Activated T-helper 1 cell treated with Interleukin-2 at 50 U/mL for 16 hours (primary cell): Measurements from ENCODE around the gene UROC1.
A peak's percentile ranks its signal among the peaks of the same experiment; 100 is the strongest.

ENCODE experiments used
- DNase-seq: peaks from one replicate; pipeline ENCODE4 v3.0.0-alpha.2; 2020; ENCODE audit warnings: low read depth

The UROC1 gene

DNA sequence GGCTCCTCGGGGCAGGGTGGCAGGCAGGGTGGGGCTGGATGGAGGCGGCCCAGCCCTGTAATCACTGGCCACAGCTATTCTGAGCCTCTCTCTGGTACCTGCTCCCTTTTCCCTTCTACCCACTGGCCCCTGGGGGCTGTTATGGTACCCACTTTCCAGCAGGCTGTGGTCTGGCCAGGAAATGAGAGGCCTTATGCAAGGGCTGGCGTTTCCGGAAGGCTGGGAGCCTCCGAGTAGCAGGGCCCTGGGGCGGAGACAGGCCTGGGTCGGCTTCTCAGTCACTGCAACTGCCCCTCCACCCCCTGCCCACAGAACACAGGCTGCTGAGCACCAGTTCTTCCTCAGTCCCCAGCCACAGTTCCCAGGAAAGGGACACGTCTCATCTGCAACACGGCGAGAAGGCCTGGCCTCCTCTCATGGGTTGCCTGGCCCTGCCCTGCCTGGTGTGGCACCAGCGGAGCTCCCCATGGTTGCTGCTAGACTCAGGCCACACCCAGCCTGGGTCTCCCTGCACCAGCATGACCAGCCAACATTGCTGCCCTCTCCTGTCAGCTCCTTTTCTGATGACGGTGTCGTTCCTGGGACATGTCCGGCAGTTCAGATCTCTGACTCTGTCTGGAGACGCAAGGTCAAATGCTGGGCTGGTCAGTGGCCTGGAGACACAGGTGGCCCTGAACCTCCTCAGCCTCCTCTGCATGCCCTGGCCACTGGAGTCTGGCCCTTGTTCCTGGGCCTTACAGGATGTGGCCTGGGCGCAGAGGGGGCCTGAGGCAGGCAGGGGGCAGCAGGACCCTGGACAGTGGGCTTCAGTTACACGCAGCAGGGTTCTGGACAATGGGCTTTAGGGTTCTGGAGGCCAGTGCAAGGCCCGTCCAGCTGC, 12.8 kb upstream of the UROC1 start:
- no peak for DNase-seq

DNA sequence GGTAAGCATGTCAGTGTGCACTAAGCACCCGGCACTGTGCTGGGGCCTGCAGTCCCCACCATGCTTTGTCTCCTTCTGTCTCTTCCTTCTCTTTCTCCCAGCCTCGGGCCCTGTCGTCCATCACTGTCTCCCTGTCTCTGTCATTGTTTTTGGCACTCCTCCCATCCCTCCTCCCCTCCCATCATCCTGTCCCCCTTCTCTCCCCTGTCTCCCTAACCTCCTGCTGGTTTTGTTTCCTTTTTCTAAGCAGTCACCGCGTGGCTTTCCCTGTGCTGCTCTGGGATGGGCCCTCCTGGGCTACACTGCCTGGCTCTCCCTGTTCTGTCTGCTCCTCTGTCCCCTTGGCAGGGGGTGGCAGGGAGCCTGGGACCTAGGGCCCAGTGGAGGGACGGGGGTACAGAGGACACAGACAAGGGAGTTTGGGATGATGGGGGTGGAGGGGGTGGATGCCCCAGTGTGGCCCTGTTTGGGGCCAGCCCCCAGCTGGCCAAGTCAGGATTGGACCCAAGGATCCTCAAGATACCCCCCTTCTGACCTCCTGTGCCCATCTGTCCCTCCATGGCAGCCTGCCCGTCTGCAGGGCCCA, 12.1 kb upstream of the UROC1 start:
- no peak for DNase-seq

DNA sequence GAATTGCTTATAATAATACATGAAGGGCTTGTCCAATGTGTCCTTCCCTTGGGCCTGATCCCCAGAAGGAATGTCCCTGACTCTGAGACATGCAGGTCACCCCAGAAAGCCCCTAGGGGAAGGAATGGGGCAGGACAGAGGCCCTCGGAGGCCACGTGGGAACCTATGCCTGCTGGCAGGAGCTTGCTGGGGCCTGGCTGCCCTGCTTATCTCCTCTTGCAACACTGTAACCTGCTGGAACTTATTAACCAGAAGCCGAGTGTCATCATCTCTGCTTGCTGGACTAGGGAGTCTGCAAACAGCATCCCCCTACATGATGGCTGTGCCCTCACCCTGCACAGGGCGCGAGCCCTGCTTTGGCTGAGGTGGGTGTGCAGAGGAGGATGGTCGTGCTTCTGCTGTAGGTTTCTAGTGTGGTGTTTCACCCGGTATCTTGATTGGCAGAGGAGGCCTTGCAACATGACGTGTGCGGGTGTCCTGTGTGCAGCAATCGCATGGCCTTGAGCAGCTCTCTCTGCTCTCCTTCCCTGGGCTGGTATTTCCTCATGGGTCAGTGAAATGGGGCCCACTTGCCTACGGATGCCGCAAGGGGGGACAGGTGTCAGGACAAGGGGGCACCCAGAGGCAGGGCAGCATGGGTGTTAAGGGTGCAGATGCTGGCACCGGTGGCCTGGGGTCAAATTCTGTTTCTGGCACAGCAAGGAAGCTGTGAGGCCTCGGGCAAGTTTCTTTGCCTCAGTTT, 11.4 kb upstream of the UROC1 start:
- no peak for DNase-seq

DNA sequence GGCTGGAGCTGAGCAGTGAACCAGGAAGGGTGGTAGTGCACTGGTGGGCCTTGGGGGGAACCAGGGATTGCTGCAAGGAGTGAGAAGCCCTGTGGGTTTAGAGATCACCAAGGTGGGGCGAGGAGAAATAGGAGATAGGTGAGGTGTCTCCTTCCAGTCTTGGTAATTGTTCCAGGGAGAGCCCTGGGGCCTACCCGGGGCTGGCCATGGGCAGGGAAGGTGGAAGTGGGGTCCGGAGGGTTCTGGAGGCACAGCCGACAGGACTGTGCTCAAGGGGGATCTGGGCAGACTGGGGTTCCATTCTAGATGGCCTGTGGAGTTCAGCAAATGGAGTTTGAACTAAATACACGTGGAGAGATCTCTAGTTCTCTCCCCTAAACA, 10.8 kb upstream of the UROC1 start:
- DNase-seq = no peak

DNA sequence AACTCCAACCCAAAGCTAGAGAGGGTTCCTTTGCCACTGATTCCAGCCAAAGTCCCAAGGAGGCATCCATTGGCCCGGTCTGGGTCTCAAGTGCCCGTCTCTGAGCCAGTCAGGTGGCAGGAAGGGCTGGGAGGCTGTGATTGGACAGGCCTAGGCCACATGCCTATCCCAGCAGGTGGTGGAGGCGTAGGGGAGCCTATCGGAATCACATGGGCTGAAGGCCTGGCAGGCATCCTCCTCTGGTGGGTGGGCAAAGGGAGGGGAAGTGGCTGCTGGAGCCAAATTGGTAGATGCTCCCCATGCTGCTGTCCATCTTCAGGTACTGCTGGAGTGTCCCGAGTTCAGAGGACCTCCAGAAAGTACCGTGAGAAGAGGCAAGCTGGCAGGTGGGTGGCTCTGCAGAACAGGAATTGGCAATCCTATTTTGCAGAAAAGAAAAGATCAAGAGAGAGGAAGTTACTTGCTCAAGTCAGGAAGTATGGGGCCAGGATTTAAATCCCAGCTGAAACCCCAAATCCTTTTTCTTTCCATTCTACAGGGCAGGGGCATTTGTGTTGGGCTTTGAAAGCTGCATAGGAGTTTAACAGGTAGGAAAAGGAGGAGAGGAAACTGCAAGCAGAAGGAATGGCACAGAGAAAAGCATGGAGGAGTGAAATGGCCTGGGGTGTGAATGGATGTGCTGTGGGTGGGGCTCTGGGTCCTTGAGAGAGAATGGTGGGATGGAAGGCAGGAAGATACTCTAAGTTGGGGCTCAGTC, 10.1 kb upstream of the UROC1 start:
- no peak for DNase-seq

DNA sequence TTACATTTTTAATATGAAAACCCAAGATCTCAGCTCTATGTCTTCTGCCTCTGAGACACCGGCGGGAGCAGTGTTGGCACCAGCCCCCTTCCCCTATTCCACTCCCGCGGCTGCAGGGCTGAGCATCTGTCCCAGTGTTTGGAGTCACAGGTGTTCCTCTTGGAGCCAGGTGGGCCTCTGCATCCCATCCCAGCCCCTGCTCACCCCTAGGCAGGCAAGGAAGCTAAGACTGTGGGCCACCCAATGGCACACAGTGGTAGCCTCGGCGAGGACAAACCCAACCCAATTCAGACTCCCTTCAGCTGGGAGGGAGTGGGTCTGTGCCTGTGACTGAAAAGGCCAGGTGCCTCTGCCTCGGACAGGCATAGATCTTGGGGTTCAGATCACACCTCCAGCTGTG, 9.4 kb upstream of the UROC1 start:
- no peak for DNase-seq

DNA sequence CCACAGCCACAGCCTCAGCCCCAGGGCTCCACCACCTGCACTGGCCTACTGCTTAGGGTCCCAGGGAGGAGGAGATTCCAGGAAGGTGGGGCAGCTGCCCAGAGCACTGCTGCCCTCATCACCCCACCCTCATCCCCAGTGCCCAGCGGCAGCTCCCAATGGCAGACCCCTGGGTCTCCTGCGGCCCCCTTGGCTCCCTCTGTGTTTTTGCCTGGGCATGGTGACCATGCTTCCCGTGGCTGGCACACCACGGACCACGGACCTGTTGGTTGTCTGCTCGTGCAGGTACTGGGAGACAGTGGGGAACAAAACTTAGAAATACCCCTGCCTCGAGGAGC, 9.1 kb upstream of the UROC1 start:
- DNase-seq = no peak

DNA sequence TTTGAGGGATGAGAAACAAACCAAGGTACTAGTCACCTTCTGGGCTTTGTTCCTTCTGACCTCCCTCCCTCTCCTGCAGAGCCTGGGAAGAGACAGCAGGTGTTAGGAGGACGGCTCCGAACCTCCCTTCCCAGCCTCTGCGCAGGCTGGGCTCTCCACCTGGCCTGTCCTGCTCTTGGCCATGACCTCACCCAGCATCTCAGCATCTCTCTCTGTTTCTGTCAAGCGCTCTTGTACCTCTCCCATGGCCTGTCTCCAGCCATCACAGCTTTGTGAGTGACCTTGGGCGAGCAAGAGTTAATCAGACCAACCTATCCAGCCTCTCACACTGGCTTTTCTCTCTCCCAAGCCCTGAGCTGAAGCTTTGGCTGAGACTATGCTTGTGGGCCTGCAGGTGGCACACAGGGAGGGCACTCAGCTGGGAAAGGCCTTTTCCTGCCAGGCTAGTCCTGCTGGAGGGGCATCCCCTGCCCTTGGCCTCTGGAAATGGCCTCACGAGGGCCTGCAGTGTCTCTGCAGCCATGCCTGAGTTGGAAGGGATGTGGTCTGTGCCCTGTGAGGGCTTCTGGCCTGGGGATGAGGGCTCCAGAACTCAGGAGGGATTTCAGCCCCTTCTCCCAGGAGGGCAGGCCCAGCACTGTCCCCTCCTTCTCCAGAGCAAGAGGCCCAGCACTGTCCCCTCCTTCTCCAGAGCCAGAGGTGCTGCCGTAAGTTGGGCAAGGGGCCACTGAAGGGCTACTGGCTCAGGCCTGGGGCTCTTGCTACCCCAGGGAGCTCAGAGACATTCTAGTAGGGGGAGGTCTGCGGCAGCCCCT, 8.5 kb upstream of the UROC1 start:
- no peak for DNase-seq

DNA sequence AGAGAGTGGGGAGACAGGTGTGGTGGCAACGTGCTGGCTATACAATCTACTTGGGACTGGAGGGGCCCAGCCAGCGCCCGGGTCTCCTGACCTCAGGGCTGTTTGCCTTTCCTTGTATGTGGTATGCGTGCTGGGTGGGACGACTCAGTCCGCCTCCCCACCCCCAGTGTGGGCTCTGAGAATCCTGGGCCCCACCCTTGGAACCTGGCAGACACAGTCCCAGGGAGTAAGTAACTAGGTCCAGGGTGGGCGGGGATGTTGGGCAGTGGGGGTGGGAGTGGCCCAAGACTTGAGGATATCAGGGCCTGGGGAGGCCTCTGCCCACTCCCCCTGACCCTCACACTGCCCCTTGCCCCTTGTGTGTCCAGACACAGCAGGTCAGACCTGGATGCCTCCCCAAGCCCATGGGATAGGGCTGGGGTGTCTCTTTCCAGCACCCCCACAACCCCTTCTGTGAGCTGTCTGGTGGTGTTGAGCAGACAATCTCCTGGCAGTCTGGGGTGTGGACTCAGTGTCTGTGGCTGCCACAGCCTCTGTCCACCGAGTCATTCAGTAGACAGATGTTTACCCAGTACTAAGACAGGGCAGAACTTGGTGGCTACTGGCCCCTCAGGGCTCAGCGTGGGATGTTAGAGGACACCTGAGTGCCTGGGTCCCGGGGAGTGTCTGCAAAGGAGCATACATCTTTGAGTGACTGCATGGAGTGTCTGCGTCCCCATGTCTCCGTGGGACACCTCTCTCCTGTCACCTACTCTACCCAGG, 7.7 kb upstream of the UROC1 start:
- no peak for DNase-seq

DNA sequence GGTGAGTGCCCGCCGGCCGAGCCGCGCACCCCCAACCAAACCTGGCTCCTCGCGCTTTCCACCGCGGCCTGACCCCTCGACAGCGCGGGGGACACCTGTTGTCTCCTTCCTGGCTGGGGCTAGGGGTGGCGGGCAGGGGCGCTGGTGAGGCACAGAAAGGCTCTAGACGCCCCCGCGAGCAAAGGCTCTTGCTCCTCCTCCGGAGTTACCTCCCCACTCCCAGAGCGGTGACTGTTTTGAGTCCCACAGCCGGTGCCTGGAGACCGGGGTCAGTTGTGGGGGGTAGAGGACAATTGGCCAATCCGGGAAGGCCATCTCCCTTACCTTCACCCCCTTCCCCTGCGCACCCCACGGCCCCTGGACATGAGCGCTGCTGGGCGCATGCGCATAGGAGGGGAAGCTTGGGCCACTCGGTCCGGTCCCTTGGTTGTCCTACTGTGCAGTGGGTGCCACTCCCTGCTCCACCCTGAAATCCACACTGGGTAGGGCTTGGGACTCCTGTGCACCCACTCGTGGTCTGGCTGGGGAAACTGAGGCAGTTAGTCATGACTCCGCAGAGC, 6.9 kb upstream of the UROC1 start:
- DNase-seq = no peak

DNA sequence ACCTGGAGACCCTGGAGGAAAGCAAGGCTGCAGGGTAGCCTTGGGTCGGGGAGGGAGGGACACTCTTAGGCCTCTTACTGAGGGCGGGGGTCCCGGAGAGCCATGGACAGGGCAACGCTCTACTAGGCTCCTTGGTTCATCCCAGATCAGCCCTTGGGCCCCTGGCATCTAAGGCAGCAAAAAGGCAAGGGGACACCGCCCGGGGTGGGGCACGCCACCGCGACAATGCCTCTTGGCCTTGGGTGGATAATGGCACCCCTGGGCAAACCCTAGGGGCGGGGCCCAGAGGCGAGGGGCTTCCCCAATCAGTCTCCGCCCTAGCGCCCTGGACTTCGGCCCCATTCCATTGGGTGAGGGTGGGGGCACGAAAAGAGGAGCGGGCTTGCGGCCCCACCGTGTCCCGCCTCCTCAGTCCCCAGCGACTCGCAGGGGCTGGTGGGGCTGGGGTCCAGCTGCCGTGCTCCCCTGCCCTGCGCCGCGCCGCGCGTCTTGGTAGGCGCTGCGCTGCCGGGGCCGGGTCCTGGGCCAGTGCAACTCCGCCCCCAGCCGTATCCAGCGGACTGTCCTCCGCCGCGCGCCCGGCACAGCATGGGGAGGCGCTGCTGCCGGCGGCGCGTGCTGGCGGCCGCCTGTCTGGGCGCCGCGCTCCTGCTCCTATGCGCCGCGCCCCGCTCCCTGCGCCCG, 6.3 kb upstream of the UROC1 start, which contains the start of gene CHST13:
Gene CHST13, plus strand, starts transcription at position 411 of the 684 bp plus-strand sequence. Its CDS starts 178 bp downstream, at position 589.
- no peak for DNase-seq

DNA sequence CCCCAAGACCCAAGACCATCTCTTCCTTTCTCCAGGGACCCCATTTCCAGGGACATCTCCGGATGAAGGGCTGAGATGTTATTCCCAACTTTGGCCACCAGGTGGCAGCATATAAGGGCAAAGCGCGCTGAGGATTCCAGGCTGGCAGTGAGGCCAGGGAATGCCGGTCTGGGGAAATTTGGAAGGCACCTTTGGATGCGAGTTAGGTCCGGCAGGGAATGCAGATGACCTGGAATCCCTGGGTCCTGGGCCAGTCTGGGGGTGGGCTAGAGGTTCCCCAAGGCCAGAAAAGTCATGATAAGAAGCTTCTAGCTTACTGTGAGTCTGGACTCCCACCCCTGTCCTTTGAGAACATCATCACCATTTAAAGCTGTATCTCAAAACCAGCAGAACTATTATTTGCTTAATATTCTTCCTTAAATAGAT, 4.8 kb upstream of the UROC1 start:
- DNase-seq = peak; percentile 22

DNA sequence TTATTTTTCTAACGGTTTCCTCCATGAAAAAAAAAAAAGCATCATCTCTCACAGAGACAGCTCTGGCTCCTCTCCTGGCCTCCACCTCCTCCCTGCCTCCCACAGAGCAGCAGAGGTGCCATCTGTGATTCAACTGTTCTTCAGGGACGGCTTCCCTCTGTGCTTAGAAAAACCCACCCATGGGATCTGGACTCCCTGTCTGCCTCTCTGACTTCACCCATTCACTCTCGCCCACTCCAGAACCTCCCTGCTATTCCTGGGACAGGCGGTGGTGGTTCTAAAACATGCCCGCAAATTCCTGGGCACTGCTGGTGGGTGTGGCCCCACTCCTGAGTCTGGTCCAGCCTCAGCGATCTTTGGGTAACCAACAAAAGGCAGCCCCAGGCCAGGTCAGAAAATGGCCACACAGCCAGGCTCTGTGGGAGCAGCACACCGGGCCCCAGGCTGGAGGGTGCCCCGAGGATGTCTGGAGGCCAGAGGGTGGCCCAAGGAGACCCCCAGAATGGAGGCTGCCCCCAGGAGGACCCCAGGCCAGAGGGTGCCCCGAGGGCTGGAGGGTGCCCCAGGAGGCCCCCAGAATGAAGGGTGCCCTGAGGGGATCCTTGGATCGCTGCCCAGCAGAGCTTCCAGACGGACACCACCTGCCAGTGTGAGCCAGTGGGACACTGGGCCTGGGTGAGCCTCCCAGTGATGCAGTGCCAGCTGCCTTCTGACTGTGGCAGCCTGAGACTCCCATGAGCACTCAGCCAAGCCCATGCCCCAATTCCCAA, 3.7 kb upstream of the UROC1 start:
- DNase-seq = no peak

DNA sequence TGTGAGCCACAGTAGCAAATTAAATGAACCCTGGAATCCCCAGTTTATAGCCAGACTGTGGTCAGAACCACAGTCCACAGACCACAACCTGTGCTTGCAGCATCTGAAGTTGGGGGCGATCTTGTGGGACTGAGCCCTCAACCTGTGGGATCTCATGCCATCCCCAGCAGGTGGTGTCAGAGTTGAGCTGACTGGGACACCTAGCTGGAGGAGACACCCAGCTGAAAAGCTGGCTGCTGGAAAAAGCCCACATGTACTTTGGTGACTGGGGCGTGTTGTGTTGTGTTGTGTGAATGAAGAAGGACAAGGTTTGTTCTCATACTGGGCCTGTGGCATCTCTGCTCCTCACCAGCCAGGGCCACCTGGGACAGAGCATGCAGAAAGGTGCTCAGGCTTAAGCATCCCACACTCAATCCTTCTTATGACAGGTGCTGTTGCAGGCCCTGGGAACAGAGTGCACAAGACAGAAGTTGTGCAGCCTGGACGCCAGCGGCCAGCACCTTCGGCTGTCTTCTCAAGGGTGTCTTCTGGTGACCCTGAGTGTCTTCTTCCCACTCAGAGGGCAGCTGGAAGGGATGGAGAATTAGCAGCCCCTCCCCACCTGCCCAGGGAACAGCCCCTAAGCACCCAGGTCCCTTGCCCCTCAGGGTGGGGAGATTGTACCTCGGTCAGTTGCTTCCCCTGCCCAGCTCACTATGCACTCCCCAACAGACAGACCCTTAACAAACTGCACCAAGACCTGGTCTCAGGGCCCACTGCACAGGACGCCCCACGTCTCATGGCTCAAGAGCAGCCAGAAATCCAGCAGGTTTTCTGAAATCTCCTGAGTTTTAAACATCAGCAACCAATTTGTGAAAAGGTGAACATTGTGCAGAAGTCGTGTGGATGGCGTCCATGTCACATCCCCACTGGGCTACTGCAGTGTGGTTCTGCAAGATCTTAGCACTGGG, 2.2 kb upstream of the UROC1 start:
- no peak for DNase-seq

DNA sequence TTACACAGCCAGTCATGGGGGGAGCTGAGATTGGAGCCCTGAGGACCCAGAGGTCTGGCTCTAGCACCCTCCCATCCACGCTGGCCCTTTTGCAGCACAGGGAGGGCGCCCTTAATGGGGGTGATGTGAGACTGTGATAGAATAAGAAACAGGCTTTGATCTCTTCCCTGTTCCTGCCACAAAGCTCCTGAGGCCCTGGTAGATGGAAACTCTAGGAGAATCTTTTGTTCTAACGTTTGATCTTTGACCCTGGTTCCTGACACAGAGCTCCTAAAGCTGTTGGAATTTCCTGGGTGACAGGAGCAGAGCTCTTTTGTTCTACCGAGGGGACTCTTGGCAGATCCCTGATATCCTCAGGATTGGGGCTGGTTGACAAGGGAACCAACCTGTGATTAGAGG, 1.2 kb upstream of the UROC1 start:
- no peak for DNase-seq

DNA sequence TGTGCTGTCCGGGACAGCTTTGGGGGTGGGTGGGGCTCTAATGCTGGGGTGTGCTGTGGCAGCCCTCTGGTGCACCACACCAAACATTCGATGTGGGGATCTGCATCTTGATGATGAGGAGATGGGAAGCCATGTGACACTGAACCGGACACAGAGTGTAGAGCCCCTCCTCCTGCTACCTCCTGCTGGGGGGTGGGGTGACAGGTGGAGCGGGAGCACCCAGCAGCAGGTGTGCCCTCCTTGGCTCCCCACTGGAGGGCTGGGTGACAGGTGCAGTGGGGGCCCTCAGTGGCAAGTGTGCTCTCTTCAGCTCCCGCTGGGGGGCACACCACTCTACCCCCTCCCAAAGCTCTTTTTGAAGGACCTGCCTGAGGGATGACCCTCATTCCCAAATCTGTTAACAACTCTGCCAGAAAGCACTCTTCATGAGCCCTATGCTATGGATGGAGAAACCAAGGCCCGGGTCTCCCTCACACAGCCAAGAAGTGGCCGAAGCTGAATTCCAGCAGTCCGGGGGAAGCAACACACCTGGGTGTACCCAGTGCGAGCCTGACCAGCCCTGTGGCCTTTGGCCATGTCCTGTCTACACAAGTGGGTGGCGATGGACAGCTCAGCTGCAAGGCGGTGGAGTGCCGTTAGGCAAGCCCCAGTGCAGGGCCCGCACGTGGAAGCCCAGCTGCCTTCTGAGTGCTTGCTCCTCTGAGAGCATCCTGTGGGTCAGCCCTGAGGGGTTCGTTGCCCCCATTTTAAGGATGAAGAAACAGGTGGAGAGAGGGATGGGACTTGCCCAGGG, 609 bp upstream of the UROC1 start:
- DNase-seq = no peak

DNA sequence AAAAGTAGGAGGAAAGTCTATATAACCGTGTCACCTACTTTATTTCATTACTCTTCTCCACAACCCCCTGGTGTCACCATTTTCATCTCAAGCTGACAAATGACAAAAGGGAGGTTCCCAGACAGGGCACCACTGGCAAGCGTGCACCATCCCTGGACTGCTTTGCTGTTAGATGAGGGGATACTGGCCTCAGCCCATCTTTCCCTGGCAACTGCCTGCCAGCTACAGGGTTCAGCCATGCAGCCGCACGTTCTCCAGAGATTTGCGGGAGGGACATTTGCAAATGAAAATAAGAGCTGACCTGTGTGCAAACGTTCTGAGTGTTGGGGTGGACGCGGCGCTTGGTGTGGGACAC, 660 bp downstream of the UROC1 start:
- DNase-seq = no peak
